Mucosa of descending colon (tissue), 3 donors: ENCODE data around the gene DAND5. TPM values are rescaled to one million over a fixed set of nuclear protein-coding genes. Genes with fewer than 3 reads are reported as not detected.
"Not testable (repeated sequence)": the region's sequence is repeated elsewhere in the genome, so short reads cannot be mapped to it uniquely, and the experiment has no call there.

Experiments
- ATAC-seq: fragments of 200-7000 bp; cut with Tn5 transposase; one replicate; pipeline ENCODE4 v1.9.1; 2020; ENCODE audit warnings: mild to moderate bottlenecking, moderate library complexity
- DNase-seq, 3 donors: peaks; one replicate each; pipeline ENCODE4 v3.0.0-alpha.2; 2020
- H3K36me3 ChIP-seq: fragments of 200-600 bp; one replicate; pipeline ENCODE4 v1.8.0; 2021; ENCODE audit warnings: low read depth, mild to moderate bottlenecking
- H3K4me1 ChIP-seq: fragments of 200-600 bp; one replicate; pipeline ENCODE4 v1.8.0; 2021; ENCODE audit warnings: low read depth, mild to moderate bottlenecking
- H3K4me3 ChIP-seq: fragments of 200-600 bp; one replicate; pipeline ENCODE4 v1.8.0; 2021; ENCODE audit warnings: mild to moderate bottlenecking
- H3K9me3 ChIP-seq: fragments of 200-600 bp; one replicate; pipeline ENCODE4 v1.8.0; 2021; ENCODE audit warnings: mild to moderate bottlenecking
- CTCF ChIP-seq: fragments of 200-600 bp; IDR thresholded peaks from one replicate; pipeline ENCODE4 v1.8.0; 2022; ENCODE audit warnings: antibody characterized with exemption, mild to moderate bottlenecking
- intact Hi-C, 2 donors: fragments of 100-400 bp; cut with DNase I in 1 of 2; cut with micrococcal nuclease in 1 of 2; formaldehyde crosslinking; loops; one replicate each; pipeline versions ENCODE4 v1.11.0 to v1.11.1; 2022; cut with DNase I, micrococcal nuclease
- total RNA-seq, 3 donors: library from RNA; stranded (reverse); fragmentation: NEBNext Ultra II Directional in 2 of 3; extraction: Animal tissue kit (Norgen Biotek cat#: 25700) in 2 of 3; gene quantifications; one replicate each; pipeline versions ENCODE4 v1.2.1 to v1.2.4, GENCODE V29; 2021 to 2023
- donor health status: DM: no; HTN: no; CAD: no; lungs with moderate emphysema.
- donor health status: DM: no; HTN: no; CAD: no.
- donor health status: DM: no; HTN: yes; CAD: no.

The DAND5 gene
- total RNA-seq, 3 donors from 2014 or later, result 0.34 to 1.1 TPM; not detected in 1

- Histone ChIP-seq H3K36me3 (peaks cover 8% of the 10 kb centered on the region), H3K4me3 (no peak overlapping the region), H3K9me3 (no peaks in the 10 kb centered on the region), H3K4me1 (peaks cover 17% of the 10 kb centered on the region)
- intact Hi-C loops, result loop anchor here in 1 of 2 donors (10.0 kb wide), 1 partner anchor 63 kb away; the partner anchor contains the start of genes DNASE2 and KLF1
- no peak for ATAC-seq
- no peak for DNase-seq
- TF ChIP-seq CTCF, result no peak
Measured at GRCh38 chr19:12947702-12948611, 21.4 kb upstream of the DAND5 start.

- peaks cover 8% of the 10 kb centered on the region for H3K36me3 ChIP-seq
- no peak for TF ChIP-seq CTCF
- ATAC-seq, result no peak
Measured at GRCh38 chr19:12948612-12949362, 20.6 kb upstream of the DAND5 start.

GRCh38 chr19:12949363-12950283 is 19.8 kb upstream of the DAND5 start:
- H3K4me3 ChIP-seq, result no peak overlapping the region
- peaks cover 8% of the 10 kb centered on the region for H3K36me3 ChIP-seq
- TF ChIP-seq CTCF, result no peak
- no peak for DNase-seq
- no peak for ATAC-seq
- intact Hi-C loops, result loop anchor here in 1 of 2 donors (10.0 kb wide), 1 partner anchor 65 kb away; the partner anchor contains the start of genes DNASE2 and KLF1
- H3K4me1 ChIP-seq, result peaks cover 23% of the 10 kb centered on the region
- no peaks in the 10 kb centered on the region for H3K9me3 ChIP-seq

More at GRCh38 chr19:12948612-12949362, 20.6 kb upstream of the DAND5 start:
- no peak for DNase-seq
- intact Hi-C loops, result loop anchor here in 1 of 2 donors (10.0 kb wide), 1 partner anchor 64 kb away; the partner anchor contains the start of genes DNASE2 and KLF1
- Histone ChIP-seq H3K4me1 (peaks cover 15% of the 10 kb centered on the region), H3K9me3 (no peaks in the 10 kb centered on the region), H3K4me3 (no peak overlapping the region)

GRCh38 chr19:12952050-12952449 is 17.3 kb upstream of the DAND5 start:
- ATAC-seq, H3K36me3 ChIP-seq: not testable (repeated sequence)
- peaks cover 34% of the 10 kb centered on the region for H3K4me1 ChIP-seq

GRCh38 chr19:12952488-12953137 is 16.8 kb upstream of the DAND5 start:
- Histone ChIP-seq H3K4me1 (peaks cover 30% of the 10 kb centered on the region), H3K36me3 (peaks cover 8% of the 10 kb centered on the region), H3K9me3 (no peaks in the 10 kb centered on the region), H3K4me3 (no peak overlapping the region)
- no peak for DNase-seq
- ATAC-seq, result no peak
- no peak for TF ChIP-seq CTCF
- intact Hi-C loops, result no loop called here

More at GRCh38 chr19:12952050-12952449, 17.3 kb upstream of the DAND5 start:
- H3K4me3 ChIP-seq, H3K9me3 ChIP-seq, intact Hi-C loops, DNase-seq: not testable (repeated sequence)
